Mucosa of gallbladder (tissue), 1 donor: ENCODE data around the gene NODAL. TPM values are rescaled to one million over a fixed set of nuclear protein-coding genes. Genes with fewer than 3 reads are reported as not detected.

Experiments
- DNase-seq: peaks from one replicate; pipeline ENCODE4 v3.0.0-alpha.2; 2020; ENCODE audit warnings: low spot score
- total RNA-seq: library from RNA; stranded (reverse); gene quantifications from one replicate; pipeline ENCODE4 v1.2.1, GENCODE V29; 2021
- donor health status: DM: no; HTN: no; CAD: no.

Gene NODAL
- total RNA-seq, 1 donor from 2014 or later, result 0.12 TPM

DNA sequence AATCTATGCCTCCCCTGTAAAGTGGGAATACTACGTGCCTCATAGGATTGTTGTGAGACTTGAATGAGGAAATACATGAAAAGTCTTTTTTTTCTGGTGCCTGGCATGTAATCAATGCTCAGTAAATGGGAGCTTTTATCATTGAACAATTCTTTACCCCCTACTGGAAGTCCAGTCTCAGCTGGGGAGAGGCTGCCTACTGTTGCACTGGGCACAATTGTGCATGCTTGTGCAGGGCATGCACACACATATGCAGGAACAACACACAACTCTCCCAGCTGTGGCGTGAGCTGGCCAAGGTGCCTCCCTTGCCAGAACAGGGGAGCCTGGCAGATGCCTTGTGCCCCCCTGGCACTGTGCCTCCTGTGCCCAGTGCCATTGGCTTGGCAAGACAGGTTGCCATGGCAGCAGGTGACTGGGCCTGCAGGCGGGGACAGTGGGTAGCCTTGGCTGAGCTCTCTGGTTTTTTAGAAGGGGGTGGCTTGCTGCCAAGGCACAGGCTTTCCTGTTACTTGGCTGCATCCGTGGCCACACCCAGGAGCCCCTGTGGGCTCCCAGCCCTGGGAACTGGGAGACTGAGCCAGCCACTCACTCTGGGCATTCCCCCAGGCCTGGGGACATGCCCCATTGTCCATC is 21.0 kb upstream of the NODAL start:
- DNase-seq, result no peak

DNA sequence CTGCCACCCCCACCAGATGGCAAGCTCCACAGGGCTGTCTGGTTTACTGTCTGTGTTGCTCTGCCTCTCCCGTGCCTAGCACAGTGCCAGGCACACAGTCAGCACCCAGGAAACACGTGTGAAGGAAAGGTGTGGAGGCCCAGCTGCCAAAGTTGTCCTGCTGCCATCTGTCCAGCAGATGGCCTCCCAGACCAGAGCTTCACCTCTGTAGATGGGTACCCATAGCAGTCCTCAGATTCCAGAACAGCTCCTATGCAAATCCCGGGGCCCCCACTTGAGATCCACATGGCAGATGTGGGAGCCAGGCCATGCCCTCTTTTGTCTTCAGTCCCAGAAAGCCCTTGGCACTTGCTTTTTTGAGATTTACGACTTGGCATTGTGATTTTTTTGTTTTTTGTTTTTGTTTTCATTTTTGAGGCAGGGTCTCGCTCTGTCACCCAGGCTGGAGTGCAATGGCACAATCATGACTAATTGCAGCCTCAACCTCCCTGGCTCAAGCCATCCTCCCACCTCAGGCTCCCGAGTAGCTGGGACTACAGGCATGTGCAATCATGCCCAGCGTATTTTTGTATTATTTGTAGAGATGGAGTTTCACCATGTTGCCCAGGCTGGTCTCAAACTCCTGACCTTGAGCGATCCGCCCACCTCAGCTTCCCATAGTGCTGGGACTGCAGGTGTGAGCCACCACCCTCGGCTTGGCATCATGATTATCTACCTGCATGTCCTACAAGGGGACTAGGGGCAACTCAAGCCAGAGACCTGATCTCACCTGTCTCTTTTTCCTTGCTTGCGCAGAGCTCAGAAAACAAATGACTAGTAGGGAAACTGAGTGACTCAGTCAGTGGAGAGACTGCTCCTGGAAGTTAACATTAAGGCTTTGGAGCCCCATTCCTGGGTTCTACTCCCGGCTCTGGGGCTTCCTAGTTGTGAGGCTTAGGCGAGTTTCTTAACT is 20.2 kb upstream of the NODAL start:
- peak; percentile 52 for DNase-seq

DNA sequence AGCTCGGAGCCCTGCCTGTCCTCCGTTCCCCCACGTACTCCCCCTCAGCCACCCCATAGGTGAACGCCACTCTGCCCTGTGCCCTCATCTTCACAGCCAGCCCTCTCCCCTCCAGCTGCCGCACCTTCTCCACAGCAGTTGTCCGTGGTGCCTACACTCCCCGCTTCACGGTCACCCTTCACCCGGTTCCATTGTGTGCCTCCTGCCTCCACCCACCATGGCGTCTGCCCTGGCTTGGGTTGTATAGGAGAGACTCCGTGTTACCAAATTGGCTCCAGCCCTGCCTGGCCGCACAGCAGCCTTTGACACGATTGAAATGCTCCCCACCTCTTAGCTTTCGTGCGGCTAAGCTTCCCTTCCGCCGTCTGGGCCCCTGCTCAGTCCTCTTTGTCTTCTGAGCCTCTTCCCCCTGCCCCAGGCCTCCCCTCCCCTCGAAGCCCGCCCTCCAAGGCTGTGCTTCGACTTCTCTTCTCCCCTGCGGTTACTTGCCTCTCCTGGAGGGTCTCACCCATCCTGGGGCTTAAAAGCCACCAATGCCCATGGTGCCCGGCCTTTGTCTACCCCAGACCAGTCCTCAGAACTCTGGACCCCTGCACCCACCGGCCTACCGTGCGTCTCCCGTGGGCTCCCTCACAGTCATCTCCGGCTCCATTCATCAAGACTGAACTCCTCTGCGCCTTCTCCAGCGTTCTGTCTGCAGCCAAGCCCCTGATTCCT is 18.5 kb upstream of the NODAL start:
- DNase-seq, result no peak

DNA sequence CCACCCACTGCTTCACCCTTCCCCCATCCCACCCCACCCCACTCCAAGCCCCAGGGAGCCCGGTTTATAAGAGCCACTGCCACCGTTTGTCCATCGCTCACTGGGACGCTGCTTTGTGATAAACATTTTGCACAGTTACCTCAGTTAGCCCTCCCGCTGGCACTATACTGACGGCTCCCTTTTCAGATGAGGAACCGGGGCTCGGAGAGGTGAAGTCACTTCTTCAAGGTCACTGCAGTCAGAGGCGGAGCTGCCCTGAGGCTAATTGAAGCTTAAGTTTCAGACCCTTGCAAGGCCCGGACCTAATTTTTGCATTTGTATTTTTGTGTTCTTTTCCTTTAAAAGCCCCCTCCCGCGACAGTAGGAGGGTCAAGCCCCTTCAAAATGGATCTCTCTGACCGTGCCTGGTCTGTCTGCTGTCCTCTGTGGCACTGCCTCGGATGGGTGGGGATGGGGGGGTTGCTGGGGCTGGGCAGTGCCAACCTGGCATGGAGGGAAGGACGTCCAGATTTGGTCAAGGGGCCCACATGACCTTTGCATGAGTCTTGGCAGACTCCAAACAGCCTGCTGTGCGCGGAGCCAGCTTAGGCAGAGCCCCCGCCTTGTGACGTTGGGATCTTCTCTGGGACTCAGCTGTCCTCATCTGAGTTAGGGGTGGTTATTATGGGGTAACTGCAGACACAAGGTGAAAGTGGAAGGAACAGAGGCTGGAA is 17.7 kb upstream of the NODAL start:
- no peak for DNase-seq

- peak; percentile 51 for DNase-seq
Observed at GRCh38 chr10:70458329-70459060, 17.0 kb upstream of the NODAL start.

- no peak for DNase-seq
Observed at GRCh38 chr10:70457759-70458305, 16.4 kb upstream of the NODAL start.

DNA sequence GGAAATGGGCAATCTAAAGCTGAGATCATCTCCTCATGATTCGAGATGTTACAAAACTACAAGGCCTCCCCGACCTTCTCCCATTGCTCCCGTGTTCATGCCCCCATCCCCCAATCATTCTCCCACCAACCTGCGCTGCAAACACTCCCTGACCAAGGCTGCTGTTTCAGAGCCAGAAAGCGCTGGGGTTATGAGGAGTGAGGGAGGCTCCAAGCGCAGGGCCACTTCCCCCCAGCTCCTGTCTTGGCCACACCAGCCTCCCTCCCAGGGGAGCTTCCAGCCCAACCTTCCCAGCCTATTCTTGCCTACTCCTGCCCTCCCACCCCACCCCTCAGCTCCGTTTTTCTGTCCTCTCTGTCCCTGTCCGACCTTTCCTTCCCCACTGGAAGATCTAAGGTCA is 14.7 kb upstream of the NODAL start:
- no peak for DNase-seq

DNA sequence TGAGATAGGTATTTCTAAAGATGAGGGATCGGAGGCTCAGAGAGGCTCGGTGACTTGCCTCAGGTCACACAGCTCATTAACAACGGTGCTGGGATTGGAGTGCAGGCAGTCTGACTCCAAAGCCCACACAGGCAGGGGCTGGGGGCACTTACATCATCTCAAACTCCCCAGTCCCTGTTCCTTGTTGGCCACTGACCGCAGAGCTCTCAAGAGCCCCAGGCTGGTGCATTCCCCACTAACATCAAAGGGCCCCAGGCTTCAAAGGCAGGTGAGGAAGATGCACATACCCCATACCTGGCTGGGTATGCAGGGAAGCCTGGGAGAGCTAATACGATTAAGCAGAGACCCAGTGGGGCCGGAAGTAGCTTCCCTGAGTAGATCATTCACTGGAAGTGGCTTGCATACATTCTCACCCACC is 13.7 kb upstream of the NODAL start:
- no peak for DNase-seq

DNA sequence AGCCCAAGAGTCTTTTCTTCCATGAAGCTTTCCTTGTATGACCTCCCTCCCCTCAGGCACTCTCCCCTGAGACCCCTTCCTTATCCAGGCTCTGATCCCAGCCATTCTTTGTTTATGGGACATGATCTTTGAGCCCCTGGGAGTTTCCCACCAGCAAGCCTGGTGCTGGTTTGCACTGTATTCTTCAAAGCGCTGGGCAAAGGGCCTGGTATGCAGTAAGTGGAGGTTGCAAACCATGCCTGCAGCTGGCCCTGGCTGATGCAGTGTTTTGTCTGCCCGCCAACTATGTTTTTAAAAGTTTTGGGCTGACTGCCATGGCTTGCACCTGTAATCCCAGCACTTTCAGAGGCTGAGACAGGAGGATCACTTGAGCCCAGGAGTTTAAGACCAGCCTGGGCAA is 6.8 kb upstream of the NODAL start:
- no peak for DNase-seq

DNA sequence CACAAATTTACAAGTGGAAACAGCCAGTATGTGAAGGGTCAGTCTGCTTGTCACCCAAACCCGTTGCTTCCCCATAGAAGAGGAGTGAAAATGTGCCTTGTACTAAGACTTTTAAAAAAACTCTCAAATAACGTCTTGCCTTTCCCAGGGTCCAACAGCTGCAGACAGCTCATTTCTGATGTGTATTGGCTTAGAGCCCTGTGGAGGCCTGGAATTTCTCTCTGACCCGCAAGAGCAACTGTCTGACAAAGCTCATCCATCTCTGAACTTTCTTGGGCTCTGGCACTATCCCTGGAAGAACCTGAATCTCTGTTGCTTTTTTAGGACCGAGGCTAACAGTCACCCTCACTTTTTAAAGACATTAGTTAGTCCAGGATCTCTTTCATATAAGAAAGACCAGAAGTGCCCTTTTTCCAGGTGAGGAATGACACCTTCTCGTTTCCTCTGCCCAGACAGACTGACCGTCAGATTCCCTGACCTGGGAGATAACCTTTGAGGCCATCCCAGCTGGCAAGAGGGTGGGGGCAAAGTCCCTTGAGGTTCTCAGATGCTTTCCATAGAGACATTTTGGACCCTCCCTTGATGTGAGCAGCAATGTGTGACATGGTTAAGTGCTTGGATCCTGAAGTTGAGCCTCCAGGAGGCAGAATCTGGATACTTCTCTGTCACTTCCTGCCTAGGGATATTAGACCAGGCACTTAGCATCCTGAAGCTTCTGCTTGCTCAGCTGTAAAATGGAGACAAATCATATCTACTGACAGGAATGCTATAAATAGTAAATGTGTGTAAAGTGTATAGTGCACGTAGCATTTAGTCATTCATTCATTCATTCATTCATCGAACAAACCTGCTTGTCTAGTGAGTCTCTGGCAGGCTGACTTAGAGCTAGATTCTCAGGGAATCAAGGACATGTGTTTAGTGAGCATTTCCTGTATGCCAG is 4.5 kb upstream of the NODAL start:
- DNase-seq, result peak; percentile 53

GRCh38 chr10:70444744-70445143 is 3.3 kb upstream of the NODAL start:
- no peak for DNase-seq

DNA sequence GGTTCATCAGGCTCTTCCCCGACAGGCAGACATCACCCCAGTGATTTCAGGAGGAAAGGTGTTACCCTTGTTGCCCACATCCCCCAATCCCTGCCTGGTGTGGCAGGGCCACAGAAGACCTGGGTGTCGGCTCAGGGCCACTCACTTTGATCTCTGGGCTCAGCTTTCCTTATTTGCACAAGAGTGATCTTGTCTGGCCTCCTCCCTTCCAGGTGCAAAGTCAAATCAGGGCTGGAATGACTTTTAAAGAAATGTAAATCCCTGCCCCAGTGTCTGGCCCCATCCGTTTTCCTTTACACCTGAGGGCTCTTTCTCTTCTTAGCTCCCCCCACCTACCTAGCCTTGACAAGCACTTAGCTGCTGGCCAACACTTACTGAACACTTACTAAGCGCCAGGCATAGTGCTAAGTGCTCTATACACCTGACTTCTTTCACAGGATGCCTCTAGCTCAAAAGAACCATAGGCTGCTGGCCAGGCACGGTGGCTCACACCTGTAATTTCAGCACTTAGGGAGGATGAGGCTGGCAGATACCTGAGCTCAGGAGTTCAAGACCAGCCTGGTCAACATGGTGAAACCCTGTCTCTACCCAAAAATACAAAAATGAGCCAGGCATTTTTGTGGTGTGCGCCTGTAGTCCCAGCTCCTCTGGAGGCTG is 979 bp upstream of the NODAL start:
- DNase-seq, result no peak

GRCh38 chr10:70441895-70442309 is 421 bp upstream of the NODAL start:
- DNase-seq, result no peak

GRCh38 chr10:70440296-70441160 is 953 bp downstream of the NODAL start:
- DNase-seq, result no peak

GRCh38 chr10:70437721-70438120 is 3.8 kb downstream of the NODAL start:
- no peak for DNase-seq

- no peak for DNase-seq
Observed at GRCh38 chr10:70435241-70436085, 6.0 kb downstream of the NODAL start.

GRCh38 chr10:70433581-70434280 is 7.8 kb downstream of the NODAL start:
- no peak for DNase-seq
